ENCODE measurements around the gene RTN4RL1.

Gene RTN4RL1

DNA sequence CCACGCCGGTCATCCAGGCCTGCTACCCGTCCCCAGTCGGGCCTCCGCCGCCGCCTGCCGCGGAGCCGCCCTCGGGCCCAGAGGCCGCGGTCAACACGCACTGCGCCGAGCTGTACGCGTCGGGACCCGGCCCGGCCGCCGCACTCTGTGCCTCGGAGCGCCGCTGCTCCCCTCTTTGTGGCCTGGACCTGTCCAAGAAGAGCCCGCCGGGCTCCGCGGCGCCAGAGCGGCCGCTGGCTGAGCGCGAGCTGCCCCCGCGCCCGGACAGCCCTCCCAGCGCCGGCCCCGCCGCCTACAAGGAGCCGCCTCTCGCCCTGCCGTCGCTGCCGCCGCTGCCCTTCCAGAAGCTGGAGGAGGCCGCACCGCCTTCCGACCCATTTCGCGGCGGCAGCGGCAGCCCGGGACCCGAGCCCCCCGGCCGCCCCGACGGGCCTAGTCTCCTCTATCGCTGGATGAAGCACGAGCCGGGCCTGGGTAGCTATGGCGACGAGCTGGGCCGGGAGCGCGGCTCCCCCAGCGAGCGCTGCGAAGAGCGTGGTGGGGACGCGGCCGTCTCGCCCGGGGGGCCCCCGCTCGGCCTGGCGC, 32.1 kb upstream of the RTN4RL1 start:
- Histone ChIP-seq H3K27me3 (ENCODE audit: control insufficient read depth, low read length) (peaks cover 65% of the 10 kb centered on the region), H3K4me1 (ENCODE audit: control insufficient read depth, low read length) (peaks cover 50% of the 10 kb centered on the region), H3K9me3 (ENCODE audit: control insufficient read depth, insufficient read depth, low read length) (no peaks in the 10 kb centered on the region), H4K20me1 (ENCODE audit: control insufficient read depth, insufficient read depth, low read depth, low read length) (peaks cover 9% of the 10 kb centered on the region), H3K27ac (ENCODE audit: low read depth, low read length) (no peak overlapping the region), H3K9me2 (replicated peaks; ENCODE audit: control insufficient read depth, low read length) (no peaks in the 10 kb centered on the region), H3K4me3 (ENCODE audit: low read length) (no peak overlapping the region), H3K79me2 (ENCODE audit: control insufficient read depth, low read length) (no peaks in the 10 kb centered on the region), H3K4me2 (ENCODE audit: low read length) (no peak overlapping the region), H3K36me3 (ENCODE audit: control insufficient read depth, low read length) (no peaks in the 10 kb centered on the region), H3F3A (ENCODE audit: control insufficient read depth, insufficient read depth) (peaks cover 6% of the 10 kb centered on the region)
- no peak for TF ChIP-seq CTCF (IDR thresholded peaks at IDR 0.05; ENCODE audit: low read depth, low read length, poor library complexity, severe bottlenecking)
- TF ChIP-seq EZH2phosphoT487 (IDR thresholded peaks at IDR 0.05; ENCODE audit: borderline replicate concordance, low read length) = peak; percentile 35

GRCh38 chr17:2056206-2057174, 31.4 kb upstream of the RTN4RL1 start:
- peaks cover 9% of the 10 kb centered on the region for H4K20me1 ChIP-seq (ENCODE audit: control insufficient read depth, insufficient read depth, low read depth, low read length)
- peak; percentile 44 for TF ChIP-seq CTCF (IDR thresholded peaks at IDR 0.05; ENCODE audit: low read depth, low read length, poor library complexity, severe bottlenecking)
- peak; percentile 55; the same call in 1 of the 2 replicates for TF ChIP-seq EZH2phosphoT487 (IDR thresholded peaks at IDR 0.05; ENCODE audit: borderline replicate concordance, low read length)
- H3K9me2 ChIP-seq (replicated peaks; ENCODE audit: control insufficient read depth, low read length) = no peaks in the 10 kb centered on the region
- H3F3A ChIP-seq (ENCODE audit: control insufficient read depth, insufficient read depth) = peaks cover 6% of the 10 kb centered on the region
- no peaks in the 10 kb centered on the region for H3K36me3 ChIP-seq (ENCODE audit: control insufficient read depth, low read length)
- H3K27me3 ChIP-seq (ENCODE audit: control insufficient read depth, low read length) = peaks cover 72% of the 10 kb centered on the region
- H3K4me2 ChIP-seq (ENCODE audit: low read length) = peak overlapping the region; percentile 96
- peak overlapping the region; percentile 44 for H3K4me3 ChIP-seq (ENCODE audit: low read length)
- H3K4me1 ChIP-seq (ENCODE audit: control insufficient read depth, low read length) = peaks cover 50% of the 10 kb centered on the region
- no peak overlapping the region for H3K27ac ChIP-seq (ENCODE audit: low read depth, low read length)
- H3K79me2 ChIP-seq (ENCODE audit: control insufficient read depth, low read length) = no peaks in the 10 kb centered on the region
- no peaks in the 10 kb centered on the region for H3K9me3 ChIP-seq (ENCODE audit: control insufficient read depth, insufficient read depth, low read length)

GRCh38 chr17:2055292-2056205, 30.4 kb upstream of the RTN4RL1 start:
- no peaks in the 10 kb centered on the region for H3K36me3 ChIP-seq (ENCODE audit: control insufficient read depth, low read length)
- no peaks in the 10 kb centered on the region for H3K9me3 ChIP-seq (ENCODE audit: control insufficient read depth, insufficient read depth, low read length)
- H3K9me2 ChIP-seq (replicated peaks; ENCODE audit: control insufficient read depth, low read length) = no peaks in the 10 kb centered on the region
- H3K4me2 ChIP-seq (ENCODE audit: low read length) = peak overlapping the region; percentile 96
- peaks cover 81% of the 10 kb centered on the region for H3K27me3 ChIP-seq (ENCODE audit: control insufficient read depth, low read length)
- no peak overlapping the region for H3K27ac ChIP-seq (ENCODE audit: low read depth, low read length)
- TF ChIP-seq EZH2phosphoT487 (IDR thresholded peaks at IDR 0.05; ENCODE audit: borderline replicate concordance, low read length) (peak; percentile 78; the same call in 1 of the 2 replicates), CTCF (IDR thresholded peaks at IDR 0.05; ENCODE audit: low read depth, low read length, poor library complexity, severe bottlenecking) (no peak)
- H4K20me1 ChIP-seq (ENCODE audit: control insufficient read depth, insufficient read depth, low read depth, low read length) = peaks cover 9% of the 10 kb centered on the region
- peaks cover 59% of the 10 kb centered on the region for H3K4me1 ChIP-seq (ENCODE audit: control insufficient read depth, low read length)
- H3F3A ChIP-seq (ENCODE audit: control insufficient read depth, insufficient read depth) = peaks cover 6% of the 10 kb centered on the region
- H3K79me2 ChIP-seq (ENCODE audit: control insufficient read depth, low read length) = no peaks in the 10 kb centered on the region
- H3K4me3 ChIP-seq (ENCODE audit: low read length) = peak overlapping the region; percentile 75
